Activated naive CD4-positive, alpha-beta T cell treated with anti-CD3 and anti-CD28 coated beads, Interleukin-2, amount 10 ng/mL, durations not matched to agents 5 hours and 36 hours (primary cell): ENCODE data around the gene CDHR2. TPM values are rescaled to one million over a fixed set of nuclear protein-coding genes. Genes with fewer than 3 reads are reported as not detected.

Source experiments
- microRNA-seq: library from miRNA; unstranded; fragments of <30 nt; microRNA quantifications from one replicate; pipeline ENCODE4 v1.2.0, GENCODE V29; 2022; ENCODE audit warnings: borderline microRNAs expressed, borderline replicate concordance
- total RNA-seq, 2 experiments: library from RNA; stranded (reverse); gene quantifications; one replicate each; pipeline ENCODE4 v1.2.3, GENCODE V29; 2021

CDHR2 gene, protein sequence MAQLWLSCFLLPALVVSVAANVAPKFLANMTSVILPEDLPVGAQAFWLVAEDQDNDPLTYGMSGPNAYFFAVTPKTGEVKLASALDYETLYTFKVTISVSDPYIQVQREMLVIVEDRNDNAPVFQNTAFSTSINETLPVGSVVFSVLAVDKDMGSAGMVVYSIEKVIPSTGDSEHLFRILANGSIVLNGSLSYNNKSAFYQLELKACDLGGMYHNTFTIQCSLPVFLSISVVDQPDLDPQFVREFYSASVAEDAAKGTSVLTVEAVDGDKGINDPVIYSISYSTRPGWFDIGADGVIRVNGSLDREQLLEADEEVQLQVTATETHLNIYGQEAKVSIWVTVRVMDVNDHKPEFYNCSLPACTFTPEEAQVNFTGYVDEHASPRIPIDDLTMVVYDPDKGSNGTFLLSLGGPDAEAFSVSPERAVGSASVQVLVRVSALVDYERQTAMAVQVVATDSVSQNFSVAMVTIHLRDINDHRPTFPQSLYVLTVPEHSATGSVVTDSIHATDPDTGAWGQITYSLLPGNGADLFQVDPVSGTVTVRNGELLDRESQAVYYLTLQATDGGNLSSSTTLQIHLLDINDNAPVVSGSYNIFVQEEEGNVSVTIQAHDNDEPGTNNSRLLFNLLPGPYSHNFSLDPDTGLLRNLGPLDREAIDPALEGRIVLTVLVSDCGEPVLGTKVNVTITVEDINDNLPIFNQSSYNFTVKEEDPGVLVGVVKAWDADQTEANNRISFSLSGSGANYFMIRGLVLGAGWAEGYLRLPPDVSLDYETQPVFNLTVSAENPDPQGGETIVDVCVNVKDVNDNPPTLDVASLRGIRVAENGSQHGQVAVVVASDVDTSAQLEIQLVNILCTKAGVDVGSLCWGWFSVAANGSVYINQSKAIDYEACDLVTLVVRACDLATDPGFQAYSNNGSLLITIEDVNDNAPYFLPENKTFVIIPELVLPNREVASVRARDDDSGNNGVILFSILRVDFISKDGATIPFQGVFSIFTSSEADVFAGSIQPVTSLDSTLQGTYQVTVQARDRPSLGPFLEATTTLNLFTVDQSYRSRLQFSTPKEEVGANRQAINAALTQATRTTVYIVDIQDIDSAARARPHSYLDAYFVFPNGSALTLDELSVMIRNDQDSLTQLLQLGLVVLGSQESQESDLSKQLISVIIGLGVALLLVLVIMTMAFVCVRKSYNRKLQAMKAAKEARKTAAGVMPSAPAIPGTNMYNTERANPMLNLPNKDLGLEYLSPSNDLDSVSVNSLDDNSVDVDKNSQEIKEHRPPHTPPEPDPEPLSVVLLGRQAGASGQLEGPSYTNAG (N-terminal part only)
- 1 to 10 TPM; 1.9 to 2.1 TPM for total RNA-seq

DNA sequence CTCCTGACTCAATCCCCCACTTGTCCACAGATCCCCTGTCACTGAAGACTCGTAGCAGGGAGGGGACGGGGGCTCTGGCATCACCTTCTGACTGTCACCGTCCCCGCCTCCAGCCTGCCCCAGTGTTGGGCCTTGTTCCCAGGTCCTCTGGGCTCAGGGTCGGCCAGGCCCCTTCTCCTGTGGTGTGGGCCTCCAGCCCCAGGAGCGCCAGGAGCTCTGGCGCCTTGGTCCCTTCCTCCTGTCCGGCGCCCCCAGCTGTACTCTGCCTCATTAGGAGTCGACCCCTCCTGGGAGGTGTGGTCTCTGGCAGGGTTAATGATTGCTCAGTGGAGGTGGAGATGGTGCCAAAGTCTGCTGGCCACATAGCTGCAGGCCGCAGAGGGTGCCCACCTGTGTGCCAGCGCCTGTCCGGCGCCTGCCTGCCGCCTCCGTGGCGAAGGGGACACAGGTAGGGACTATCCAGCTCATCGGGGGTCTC is at the start of gene CDHR2:
Gene CDHR2, plus strand, starts transcription at position 376 of the 478 bp plus-strand sequence. CDS start 16,011 bp downstream, outside the sequence.

DNA sequence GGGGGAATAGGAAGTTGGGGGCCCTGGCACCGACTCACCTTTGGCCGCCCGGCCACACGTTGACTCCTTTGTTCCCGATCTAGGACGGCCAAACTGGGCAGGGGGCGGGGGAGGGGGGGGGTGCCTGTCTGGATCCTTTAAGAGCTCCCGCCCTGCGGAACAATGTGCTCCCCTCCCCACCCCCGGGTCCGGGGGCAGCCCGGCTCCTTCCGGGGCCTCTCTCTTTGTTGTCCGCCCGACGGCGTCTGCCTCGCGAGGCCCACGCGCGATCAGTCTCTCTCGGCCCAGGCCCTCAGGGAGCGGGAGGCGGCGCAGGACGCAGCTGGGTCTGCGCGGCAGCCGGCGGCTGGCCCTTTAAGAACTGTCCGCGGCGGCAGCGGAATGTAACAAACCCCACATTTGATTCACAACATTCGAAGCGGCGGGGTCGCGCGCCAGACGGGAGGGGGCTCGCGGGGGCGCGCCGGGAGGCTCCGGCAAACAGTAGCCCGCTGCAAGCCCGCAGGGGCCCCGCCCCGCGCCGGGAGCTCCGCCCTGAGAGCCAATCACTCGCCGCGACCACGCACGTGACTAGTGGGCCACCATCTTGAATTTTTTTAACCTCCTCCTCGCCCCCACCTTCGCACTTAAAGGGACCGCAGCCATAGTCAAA is 12.1 kb upstream of the CDHR2 start, which contains the start of gene RNF44:
Gene RNF44, minus strand, starts transcription at position 501 of the 652 bp plus-strand sequence. CDS start 4,930 bp downstream, outside the sequence.

DNA sequence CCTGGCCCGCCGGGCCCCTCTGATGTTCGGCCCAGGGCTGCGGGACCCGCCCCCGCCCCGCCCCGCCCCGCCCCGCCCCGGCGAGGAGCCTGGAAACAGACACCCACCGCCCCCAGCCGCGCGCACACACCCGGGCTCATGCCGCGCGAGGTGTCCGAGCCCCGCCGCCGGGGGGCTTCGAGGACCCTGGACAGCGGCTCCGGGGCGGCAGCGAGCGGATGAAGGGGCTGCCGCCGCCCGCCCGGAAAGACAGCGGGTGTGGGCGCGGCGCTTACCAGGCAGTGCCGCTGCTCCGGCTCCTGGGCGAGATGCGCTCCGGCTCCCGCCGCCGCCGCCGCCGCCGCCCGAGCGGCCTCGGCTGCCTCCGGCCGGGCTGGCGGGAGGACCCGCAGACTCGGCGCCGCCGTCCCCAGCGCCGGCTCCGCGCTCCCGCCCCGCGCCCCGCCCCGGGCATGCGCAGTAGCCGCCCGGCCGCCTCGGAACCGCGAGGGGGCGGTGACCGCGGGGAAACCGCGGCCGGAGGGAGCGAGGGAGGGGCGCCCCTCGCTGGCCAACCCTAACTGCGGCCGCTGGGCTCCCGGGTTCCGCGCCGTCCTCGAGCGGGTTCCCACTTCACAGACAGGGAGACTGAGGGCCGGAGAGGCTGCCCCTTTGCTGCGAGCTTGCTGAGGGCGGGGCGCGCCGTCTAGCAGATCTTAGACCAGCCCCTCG is 60.7 kb downstream of the CDHR2 start, which contains the start of gene GPRIN1:
Gene GPRIN1, minus strand, starts transcription at position 433 of the 711 bp plus-strand sequence. CDS start 10,322 bp downstream, outside the sequence.

DNA sequence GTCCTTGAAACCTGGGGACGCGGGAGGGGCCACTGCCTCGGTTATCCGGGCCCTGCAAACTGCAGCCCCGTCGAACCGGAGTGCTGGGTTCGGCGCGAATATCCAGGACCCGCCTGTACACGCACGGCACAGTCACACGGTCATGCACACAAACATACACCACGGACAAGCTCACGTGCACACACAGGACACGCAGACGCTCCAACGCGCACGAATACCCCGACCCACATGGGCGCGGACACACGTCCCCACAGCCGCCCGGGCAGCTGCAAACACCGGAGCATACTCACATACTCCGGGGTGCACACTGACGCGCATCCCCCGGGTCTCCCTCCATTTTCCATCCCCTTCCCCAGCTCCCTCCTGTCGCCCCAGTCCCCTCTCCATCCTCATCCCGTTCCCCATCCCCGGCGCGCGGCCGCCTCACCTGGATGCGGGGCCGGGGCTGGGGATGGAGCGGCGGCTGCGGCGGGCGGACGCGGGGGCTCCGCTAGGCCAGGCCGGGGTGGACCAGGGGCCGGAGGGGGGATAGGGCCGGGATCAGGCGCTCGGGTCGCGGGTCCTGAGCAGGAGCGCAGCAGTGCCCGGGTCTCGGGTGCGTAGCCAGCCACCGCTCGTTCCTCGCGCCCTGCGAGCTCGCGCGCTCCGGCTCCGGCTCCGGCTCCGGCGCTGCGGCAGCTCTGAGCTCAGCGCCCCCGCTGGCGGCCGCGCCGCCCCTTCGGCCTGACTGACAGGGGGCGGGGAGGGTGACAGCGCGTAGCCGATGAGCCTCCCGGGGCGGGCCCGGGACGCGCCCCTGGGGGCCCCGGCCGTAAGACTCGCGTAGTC is 80.9 kb downstream of the CDHR2 start, which contains the start of the genes EIF4E1B and SNCB:
Gene EIF4E1B, plus strand, starts transcription at position 823 of the 828 bp plus-strand sequence. CDS start 12,113 bp downstream, outside the sequence.
Gene SNCB, minus strand, starts transcription at position 682 of the 828 bp plus-strand sequence. CDS start 880 bp downstream, outside the sequence.

Small RNAs within 50 kb of the gene (microRNA-seq; reads per million reads assigned to microRNA genes)
- gene MIR4281: not detected

Other genes starting within 250 kb of the CDHR2 start
- gene KIAA1191, start 187.6 kb upstream of the CDHR2 start, total RNA-seq: 10 to 100 TPM; 50.8 to 51.1 TPM
- 10 to 100 TPM; 11.6 to 15.9 TPM for gene ARL10, start 183.9 kb upstream of the CDHR2 start, total RNA-seq
- gene NOP16, start 160.7 kb upstream of the CDHR2 start, total RNA-seq: 10 to 100 TPM; 29.3 to 29.7 TPM
- 100 to 1,000 TPM; 185 to 189 TPM for gene HIGD2A, start 160.6 kb upstream of the CDHR2 start, total RNA-seq
- gene CLTB, start 132.8 kb upstream of the CDHR2 start, total RNA-seq: 10 to 100 TPM; 54.6 to 58.6 TPM
- gene FAF2, start 101.0 kb upstream of the CDHR2 start, total RNA-seq: 10 to 100 TPM; 32.6 to 34.7 TPM
- 100 to 1,000 TPM; 161 to 165 TPM for gene RNF44, start 11.9 kb upstream of the CDHR2 start, total RNA-seq
- gene GPRIN1, start 60.8 kb downstream of the CDHR2 start, total RNA-seq: 1 to 10 TPM; 2.2 to 2.3 TPM
- gene SNCB, start 81.2 kb downstream of the CDHR2 start, total RNA-seq: not detected
- gene EIF4E1B, start 81.3 kb downstream of the CDHR2 start, total RNA-seq: not detected
- 10 to 100 TPM; 44.6 to 48.0 TPM for gene TSPAN17, start 98.1 kb downstream of the CDHR2 start, total RNA-seq